ENCODE data around the gene CNIH2.
A peak's percentile ranks its signal among the peaks of the same experiment; 100 is the strongest.

The CNIH2 gene

DNA sequence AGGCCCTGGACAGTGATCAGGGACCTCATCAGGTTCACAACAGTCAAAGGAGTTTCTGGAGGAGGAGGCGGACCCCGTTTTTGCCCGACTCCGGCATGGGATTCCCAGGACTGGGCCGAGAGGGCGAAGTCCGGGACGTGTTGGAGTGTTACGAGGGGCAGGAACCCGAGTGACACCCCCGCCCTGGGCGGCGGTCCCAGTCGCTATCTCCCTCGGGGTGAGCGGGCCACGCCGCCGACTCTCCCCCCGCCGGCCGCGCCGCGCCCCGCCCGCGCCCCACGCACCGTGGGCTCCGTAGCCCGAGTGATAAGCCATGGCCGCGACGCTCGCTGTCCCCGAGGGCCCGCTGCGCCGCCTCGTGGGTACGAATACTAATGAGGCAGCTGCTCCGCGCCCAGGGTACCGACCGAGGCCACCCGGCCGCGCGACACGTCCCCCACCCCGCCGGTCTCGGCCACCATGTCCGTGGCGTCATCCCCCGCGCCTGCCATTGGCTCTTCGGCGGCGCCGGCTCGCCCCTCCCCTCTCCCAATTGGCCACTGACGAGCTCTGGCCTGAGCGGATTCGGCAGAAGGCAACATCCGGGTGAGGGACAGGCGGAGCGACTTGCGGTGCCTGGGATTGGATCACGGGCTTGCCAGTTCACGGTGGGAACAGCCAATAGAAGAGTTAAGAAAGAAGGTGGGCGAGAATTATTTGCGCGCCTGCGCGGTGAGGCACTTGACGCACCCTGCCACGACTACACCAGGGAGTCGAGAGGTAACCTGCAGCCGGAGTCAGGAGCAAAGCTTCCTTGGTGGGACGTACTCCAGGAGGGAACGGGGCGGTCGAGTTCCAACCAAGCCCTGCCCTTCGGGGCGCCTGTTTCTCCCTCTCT, 10.9 kb downstream of the CNIH2 start, which contains the start of gene YIF1A:
YIF1A (minus strand) TSS at position 473 of the 877 bp plus-strand sequence; CDS start at position 315, 158 bp downstream.
- no peaks in the 10 kb centered on the region for H3K36me3 ChIP-seq (ENCODE audit: control insufficient read depth, insufficient read depth, low read length)
- no peaks in the 10 kb centered on the region for H3K9me3 ChIP-seq (ENCODE audit: control insufficient read depth, low read length)
- peak within 1 kb of the TSS; percentile 84 for H3K4me3 ChIP-seq (ENCODE audit: low read depth, low read length)
- H3K27me3 ChIP-seq (ENCODE audit: control insufficient read depth, insufficient read depth, low read length) = no peaks in the 10 kb centered on the region
- no peaks in the 10 kb centered on the region for H3K4me1 ChIP-seq
- H3K79me2 ChIP-seq = no peaks in the 10 kb centered on the region
- peak within 1 kb of the TSS; percentile 87 for H3K4me2 ChIP-seq (ENCODE audit: low read length)
- peak within 1 kb of the TSS; percentile 76 for H2AFZ ChIP-seq
- TF ChIP-seq, protein P1, sequence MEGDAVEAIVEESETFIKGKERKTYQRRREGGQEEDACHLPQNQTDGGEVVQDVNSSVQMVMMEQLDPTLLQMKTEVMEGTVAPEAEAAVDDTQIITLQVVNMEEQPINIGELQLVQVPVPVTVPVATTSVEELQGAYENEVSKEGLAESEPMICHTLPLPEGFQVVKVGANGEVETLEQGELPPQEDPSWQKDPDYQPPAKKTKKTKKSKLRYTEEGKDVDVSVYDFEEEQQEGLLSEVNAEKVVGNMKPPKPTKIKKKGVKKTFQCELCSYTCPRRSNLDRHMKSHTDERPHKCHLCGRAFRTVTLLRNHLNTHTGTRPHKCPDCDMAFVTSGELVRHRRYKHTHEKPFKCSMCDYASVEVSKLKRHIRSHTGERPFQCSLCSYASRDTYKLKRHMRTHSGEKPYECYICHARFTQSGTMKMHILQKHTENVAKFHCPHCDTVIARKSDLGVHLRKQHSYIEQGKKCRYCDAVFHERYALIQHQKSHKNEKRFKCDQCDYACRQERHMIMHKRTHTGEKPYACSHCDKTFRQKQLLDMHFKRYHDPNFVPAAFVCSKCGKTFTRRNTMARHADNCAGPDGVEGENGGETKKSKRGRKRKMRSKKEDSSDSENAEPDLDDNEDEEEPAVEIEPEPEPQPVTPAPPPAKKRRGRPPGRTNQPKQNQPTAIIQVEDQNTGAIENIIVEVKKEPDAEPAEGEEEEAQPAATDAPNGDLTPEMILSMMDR (IDR thresholded peaks at IDR 0.05) = peak; percentile 11
- peak within 1 kb of the TSS; percentile 28 for H3K9ac ChIP-seq
- H3K27ac ChIP-seq = peak within 1 kb of the TSS; percentile 91

DNA sequence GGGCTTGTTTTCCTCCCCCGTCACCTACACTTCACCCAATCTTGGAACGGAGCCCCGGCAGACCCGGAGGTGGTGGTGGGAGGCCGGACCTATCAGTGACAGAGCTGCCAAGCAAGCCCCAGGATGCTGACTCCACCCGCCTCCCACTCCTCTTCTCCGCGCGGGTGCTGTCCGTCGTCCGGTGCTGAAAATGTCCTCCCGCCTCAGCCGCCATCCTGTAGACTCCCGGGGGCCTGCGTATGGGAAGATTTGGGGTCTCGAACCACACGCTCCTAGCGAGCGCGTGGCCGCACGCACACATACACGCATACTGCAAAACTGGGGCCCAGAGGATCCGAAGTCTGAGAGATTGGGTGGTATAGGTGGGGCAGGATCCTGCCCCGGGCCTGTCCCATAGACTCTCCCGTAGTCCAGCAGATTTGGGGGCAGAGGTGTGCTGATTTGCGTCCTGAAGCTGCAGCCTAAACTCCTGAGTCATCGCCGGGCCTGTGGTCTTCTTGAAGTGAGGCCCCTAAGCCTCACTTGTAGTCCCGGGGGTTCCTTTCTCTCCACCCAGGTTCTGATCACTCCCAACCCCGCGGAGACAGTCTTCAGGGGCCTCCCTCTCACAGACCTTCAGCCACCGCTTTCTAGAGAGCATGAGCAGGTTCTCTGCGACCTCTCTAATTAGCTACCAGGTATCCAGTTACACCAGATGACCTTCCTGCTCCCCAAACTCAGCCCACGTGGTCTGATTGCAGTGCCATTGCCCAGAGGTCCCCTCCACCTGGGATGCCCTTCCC, 11.8 kb downstream of the CNIH2 start:
- TF ChIP-seq, protein P1 (IDR thresholded peaks at IDR 0.05) = no peak
- Histone ChIP-seq H3K9ac (no peak overlapping the region), H3K36me3 (ENCODE audit: control insufficient read depth, insufficient read depth, low read length) (no peaks in the 10 kb centered on the region), H3K9me3 (ENCODE audit: control insufficient read depth, low read length) (no peaks in the 10 kb centered on the region), H2AFZ (peak overlapping the region; percentile 70), H3K4me3 (ENCODE audit: low read depth, low read length) (peak overlapping the region; percentile 84), H3K79me2 (no peaks in the 10 kb centered on the region), H3K4me1 (no peaks in the 10 kb centered on the region), H3K27ac (peak overlapping the region; percentile 91), H3K4me2 (ENCODE audit: low read length) (peak overlapping the region; percentile 87), H3K27me3 (ENCODE audit: control insufficient read depth, insufficient read depth, low read length) (no peaks in the 10 kb centered on the region)

DNA sequence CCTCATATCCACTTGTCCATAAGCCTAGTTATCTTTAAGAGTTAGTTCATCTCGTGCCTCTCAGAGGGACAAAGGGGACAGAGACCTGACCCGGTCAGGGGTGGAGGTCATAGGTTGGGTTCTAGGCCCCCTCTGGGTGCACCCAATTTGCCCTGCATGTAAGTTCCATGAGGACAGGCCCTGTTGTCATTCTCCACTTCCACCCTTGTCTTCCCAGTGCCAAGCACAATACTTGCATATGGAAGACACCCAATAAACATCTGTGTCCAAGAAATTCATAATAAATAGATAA, 12.3 kb downstream of the CNIH2 start:
- Histone ChIP-seq H3K36me3 (ENCODE audit: control insufficient read depth, insufficient read depth, low read length) (no peaks in the 10 kb centered on the region), H3K9me3 (ENCODE audit: control insufficient read depth, low read length) (no peaks in the 10 kb centered on the region), H3K27me3 (ENCODE audit: control insufficient read depth, insufficient read depth, low read length) (no peaks in the 10 kb centered on the region), H3K9ac (no peak overlapping the region), H2AFZ (no peak overlapping the region), H3K4me1 (no peaks in the 10 kb centered on the region), H3K79me2 (no peaks in the 10 kb centered on the region), H3K4me3 (ENCODE audit: low read depth, low read length) (no peak overlapping the region), H3K4me2 (ENCODE audit: low read length) (no peak overlapping the region), H3K27ac (peak overlapping the region; percentile 91)
- TF ChIP-seq, protein P1 (IDR thresholded peaks at IDR 0.05) = no peak

DNA sequence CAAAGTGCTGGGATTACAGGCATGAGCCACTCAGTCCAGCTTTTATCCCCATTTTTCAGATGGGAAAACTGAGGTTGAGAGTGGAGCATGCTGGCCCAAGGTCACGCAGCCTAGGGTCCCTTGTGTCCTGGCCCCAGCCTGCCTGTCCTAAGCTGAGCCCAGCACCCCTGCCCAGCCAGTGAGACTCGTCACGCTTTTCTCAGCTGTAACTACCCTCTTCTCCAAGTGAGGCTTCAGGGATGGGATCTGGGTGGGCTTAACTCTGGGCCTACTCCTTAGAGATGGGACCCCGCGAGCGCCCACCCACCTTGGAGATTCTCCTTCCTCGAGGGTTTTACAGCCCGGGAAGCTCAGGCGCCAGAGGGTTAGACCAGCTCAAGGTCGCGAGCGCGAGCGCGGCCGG, 13.3 kb downstream of the CNIH2 start:
- Histone ChIP-seq H3K4me2 (ENCODE audit: low read length) (no peak overlapping the region), H3K36me3 (ENCODE audit: control insufficient read depth, insufficient read depth, low read length) (no peaks in the 10 kb centered on the region), H2AFZ (peak overlapping the region; percentile 46), H3K9me3 (ENCODE audit: control insufficient read depth, low read length) (no peaks in the 10 kb centered on the region), H3K9ac (no peak overlapping the region), H3K79me2 (no peaks in the 10 kb centered on the region), H3K27ac (no peak overlapping the region), H3K4me1 (no peaks in the 10 kb centered on the region), H3K27me3 (ENCODE audit: control insufficient read depth, insufficient read depth, low read length) (no peaks in the 10 kb centered on the region), H3K4me3 (ENCODE audit: low read depth, low read length) (no peak overlapping the region)
- TF ChIP-seq, protein P1 (IDR thresholded peaks at IDR 0.05) = no peak

Data from parathyroid adenoma (tissue), 2 donors.